Stimulated activated CD4-positive, alpha-beta T cell treated with anti-CD3 and anti-CD28 coated beads, Interleukin-12 subunit alpha, Interleukin-12 subunit beta, amount 100 ng/mL, for 4 hours (primary cell): ENCODE measurements around the gene NTN1.
"Not testable (repeated sequence)": the region's sequence is repeated elsewhere in the genome, so short reads cannot be mapped to it uniquely, and the experiment has no call there.

Experiments used
- DNase-seq: peaks from one replicate; pipeline ENCODE4 v3.0.0-alpha.2; 2020

The NTN1 gene

GRCh38 chr17:9021158-9021991 is at the start of gene NTN1:
NTN1 (plus strand) TSS chr17:9021510; CDS start chr17:9022374, 864 bp downstream.
- peak; percentile 61 for DNase-seq

DNA sequence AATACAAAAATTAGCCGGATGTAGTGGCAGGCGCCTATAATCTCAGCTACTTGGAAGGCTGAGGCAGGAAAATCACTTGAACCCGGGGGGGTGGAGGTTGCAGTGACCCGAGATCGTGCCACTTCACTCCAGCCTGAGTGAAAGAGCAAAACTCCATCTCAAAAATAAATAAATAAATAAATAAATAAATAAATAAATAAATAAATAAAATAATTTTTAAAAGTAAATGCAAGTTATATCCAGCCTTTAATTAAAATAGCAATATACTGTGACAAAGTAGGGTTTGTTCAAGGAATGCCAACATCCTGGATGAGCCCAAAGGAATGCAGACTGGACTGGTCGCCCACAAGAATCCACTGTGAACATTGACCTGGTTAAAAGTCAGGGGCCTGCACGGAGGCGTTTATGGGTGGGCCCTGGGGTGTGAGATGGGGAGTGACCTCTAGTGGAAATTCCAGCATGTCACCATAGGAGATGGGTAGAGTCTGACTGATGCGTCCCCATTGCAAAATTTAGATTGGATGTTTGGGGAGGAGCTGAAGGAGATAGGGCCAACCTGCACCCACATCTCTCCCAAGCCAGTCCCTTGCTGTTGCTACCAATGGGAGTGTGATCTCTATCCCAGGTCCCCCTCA is 46.1 kb upstream of the NTN1 start:
- no peak for DNase-seq

DNA sequence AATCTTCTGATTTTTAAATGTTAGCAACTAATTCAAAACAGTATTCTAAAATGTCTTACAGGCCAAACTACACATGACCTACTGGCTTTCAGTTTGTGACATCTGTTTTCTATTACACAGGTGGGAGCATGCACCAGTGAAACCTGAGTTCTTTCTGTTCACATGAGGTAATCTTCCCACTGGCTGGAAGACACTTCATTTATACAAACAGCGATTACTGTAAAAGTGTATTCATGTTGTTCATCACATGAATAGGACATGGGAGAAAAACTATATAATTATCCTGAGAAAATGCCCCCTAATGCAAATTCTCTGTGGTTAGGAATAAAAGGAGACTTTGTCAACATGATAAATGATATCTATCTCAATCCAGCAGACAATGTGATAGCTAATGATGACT is 44.7 kb upstream of the NTN1 start:
- DNase-seq: no peak

GRCh38 chr17:8979715-8980114 is 41.6 kb upstream of the NTN1 start:
- no peak for DNase-seq

- DNase-seq: no peak
Observed at GRCh38 chr17:8981443-8981842, 39.9 kb upstream of the NTN1 start.

DNA sequence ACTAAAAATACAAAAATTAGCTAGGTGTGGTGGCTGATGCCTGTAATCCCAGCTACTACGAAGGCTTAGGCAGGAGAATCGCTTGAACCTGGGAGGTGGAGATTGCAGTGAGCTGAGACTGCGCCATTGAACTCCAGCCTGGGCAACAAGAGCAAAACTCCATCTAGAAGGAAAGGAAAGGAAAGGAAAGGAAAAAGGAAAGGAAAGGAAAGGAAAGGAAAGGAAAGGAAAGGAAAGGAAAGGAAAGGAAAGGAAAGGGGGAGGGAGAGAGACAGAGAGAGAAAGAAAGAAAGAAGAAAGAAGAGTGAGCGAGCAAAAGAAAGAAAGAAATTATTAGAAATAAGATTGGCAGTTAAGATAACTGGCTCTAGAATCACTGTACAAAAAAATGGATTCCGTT is 37.1 kb upstream of the NTN1 start:
- not testable (repeated sequence) for DNase-seq

DNA sequence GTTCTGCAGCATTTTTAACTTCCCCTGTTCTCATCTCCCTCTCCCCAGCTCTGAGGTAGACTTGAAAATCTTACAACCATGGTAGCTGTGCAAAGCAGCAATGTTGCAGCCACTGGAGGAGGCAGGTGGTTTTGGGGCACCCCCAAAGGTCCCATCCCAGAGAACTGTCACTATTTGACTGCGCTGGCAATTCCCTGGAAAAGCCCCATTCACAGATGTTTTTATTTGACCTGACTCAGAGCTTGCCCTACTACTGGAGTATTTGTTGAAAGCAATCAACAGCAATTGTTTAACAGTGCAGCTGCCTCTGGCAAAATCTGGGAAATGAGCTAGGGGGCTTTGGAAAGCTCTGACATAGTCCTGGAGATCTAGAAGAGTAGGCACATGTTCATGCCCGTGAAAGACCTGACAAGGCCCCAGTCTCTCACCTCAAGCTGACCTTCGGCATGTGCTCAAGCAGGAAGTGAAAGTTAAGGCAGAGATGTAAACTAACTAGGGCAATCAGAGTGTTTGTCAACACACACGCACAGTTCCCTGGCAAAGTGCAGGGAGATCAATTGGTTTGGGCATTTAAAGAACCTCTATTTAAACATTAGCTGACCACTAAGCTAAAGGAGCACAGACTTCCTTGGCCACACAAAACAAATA is 36.1 kb upstream of the NTN1 start:
- DNase-seq: no peak

GRCh38 chr17:8986295-8986694 is 35.0 kb upstream of the NTN1 start:
- no peak for DNase-seq

DNA sequence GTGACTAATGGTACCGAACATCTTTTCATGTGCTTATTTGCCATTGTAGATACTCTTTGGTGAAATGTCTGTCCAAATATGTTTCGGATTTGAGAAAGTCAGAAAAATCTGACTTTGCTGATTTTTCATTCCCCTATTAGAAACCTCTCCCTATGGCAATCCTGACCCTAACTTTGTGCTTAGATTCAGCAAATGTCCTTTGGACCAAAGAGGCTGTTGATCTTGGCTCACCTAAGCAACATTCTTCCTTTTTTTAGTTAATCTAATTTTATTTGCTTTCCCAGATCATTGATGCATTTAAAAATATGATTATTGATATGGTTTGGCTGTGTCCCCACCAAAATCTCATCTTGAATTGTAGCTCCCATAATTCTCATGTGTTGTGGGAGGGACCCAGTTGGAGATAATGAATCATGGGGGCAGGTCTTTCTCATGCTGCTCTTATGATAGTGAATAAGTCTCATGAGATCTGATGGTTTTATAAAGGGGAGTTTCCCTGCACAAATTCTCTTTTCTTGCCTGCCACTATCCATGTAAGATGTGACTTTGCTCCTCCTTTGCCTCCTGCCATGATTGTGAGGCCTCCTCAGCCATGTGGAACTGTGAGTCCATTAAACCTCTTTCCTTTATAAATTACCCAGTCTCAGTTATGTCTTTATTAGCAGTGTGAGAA is 32.9 kb upstream of the NTN1 start:
- not testable (repeated sequence) for DNase-seq

DNA sequence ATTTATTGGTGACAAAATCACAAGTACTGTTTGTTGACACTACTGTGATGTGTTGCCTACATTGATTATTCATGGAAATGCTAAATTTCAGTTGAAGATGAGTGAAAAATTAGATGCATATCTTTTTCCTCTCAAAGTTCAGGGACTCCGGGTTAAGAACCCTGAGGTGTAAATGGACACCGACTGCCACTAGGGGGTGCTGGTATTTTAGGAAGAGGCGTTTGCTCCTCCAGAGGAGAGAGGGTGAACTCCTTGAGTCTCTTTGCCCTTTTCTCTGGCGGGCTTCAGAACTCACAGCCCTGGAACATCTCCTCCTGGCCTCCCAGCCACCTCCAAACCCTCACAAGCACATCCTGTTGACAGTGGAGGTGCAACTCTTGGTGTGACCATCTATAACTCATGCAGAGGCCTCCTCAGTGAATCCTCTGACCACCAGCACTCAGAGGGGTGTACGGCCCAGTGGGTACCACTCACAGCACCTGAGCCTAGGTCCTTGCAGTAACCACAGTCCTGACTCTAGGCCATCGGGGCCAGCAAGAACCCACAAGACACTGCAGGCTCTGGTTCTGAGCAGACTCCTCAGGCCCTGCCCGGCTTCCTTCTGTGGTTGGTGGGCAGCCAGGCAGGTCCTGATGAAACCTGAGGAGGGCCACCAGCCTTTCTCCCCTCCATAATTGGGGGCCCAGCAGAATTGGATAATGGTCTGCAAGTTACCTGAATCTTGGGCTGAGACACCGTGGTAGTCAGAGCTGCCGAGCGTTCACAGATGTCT is 29.6 kb upstream of the NTN1 start:
- DNase-seq: peak; percentile 55

DNA sequence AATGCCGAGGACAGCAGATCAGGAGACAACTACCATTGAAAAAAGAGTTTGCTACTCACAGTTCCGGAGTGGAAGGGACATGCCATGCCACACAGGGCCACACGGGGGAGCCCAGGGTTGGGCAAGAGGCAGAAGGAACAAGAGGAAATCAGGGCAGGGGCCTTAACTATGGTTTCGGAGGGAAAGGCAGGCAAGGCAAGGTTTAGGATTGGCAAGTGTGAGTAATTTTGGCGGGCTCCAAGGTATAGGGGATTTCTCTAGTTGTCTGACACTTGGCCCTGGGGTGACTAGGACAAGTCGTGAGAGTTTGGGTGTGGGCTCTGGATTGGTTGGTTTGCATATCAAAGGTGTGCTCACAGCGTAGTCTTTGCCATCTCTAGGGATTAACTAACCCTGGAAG is 27.0 kb upstream of the NTN1 start:
- peak; percentile 66 for DNase-seq

- no peak for DNase-seq
Observed at GRCh38 chr17:8995711-8996110, 25.6 kb upstream of the NTN1 start.

GRCh38 chr17:8997994-8998628 is 23.2 kb upstream of the NTN1 start:
- peak; percentile 77 for DNase-seq

- DNase-seq: no peak
Observed at GRCh38 chr17:9001559-9001958, 19.8 kb upstream of the NTN1 start.

GRCh38 chr17:9002227-9002605 is 19.1 kb upstream of the NTN1 start:
- no peak for DNase-seq

GRCh38 chr17:9002606-9003354 is 18.5 kb upstream of the NTN1 start:
- peak; percentile 38 for DNase-seq

DNA sequence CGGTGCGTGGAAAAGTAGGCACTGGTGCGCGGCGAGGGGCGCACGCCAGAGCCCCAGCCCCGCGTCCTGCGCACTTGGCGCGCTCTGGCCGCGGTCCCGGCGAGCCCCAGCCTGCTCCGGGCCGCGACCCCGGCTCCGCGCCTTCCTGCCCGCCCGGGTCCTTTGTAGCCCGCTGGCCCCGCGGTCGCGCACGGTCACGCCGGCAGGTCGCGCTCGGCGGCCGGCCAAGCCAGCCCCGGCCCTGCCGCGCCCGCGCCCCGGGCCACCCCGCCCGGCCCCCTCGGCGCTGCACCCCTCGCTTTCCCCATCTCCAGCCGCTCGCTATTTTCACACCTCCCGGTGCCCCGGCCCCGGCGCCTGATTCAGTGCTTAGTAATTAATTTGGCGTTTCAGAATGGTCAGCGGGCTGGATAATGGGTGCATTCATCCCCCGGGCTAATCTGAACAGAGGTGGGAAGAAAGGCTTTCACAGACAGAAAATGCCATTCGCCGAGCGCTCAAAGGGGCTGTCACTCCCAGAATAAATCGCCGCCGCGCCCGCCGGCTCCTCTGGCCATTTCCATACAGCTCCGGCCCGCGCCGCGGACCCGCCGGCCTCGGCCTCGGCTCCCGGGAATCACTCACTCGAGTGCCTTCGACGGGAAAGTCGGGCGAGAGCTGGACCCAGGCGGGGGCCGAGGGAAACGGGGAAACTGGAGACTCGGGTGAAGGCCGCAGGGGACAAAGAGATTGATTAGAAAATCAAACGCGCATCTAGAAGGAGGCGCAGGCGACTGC is 17.8 kb upstream of the NTN1 start:
- DNase-seq: no peak

DNA sequence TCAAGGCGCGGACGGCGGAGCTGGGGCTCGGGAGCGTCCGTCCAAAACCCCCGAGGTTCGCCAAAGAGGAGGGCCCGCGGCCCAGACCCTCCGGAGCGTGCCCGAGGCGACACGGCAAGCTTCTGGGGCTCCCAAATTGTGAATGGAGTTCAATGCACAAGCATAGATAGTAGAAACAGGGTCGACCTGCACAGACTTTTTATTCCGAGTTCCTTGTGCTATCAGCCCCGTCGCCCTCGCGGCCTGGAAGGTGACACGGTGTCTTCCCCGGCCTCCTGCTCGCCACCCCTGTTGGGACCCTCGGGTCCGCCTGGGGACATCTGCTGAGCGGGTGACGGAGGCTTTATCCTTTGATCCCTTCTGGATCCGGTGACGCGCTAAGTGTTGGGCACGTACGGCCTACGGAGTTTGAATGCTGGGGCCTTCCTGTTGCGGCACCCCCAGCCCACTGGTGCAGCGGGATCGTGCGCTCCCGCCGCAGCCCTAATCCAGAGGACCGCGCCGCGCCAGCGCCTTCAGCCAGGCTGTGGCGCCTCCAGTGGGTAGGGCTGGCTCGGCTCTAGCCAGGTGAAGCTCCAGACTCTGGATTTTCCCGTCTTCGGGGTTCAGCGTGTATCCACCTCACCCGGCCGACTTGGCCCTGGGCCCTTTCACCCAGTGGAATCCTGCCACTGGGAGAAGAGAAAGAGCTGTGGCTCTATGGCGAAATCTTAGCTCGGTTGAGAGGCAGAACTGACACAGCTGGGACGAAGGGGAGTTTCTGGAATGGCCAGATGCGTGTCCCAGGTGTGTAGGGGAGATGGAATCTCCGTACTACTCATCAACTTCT is 17.0 kb upstream of the NTN1 start:
- DNase-seq: no peak

- DNase-seq: no peak
Observed at GRCh38 chr17:9004961-9005285, 16.4 kb upstream of the NTN1 start.
